GM12878 (cell line): Measurements from ENCODE around the gene HIGD1C. TPM values are rescaled to one million over a fixed set of nuclear protein-coding genes. Genes with fewer than 3 reads are reported as not detected.

Experiments used
- BACH1 ChIP-seq: fragments of 450-650 bp; IDR thresholded peaks from 2 replicates; pipeline ENCODE4 v1.6.1; 2017; ENCODE audit warnings: mild to moderate bottlenecking, borderline replicate concordance
- CEBPB ChIP-seq, 2 experiments: fragments of 150-350 bp in 1 of 2; IDR thresholded peaks; 2 replicates each; pipeline ENCODE4 v1.6.1; 2012 to 2014; ENCODE audit warnings: low read depth in 2 of 2, low read length in 2 of 2, borderline replicate concordance in 1 of 2, inconsistent platforms in 1 of 2
- KLF5 ChIP-seq: fragments of 450-650 bp; IDR thresholded peaks from 2 replicates; pipeline ENCODE4 v1.6.1; 2014; ENCODE audit warnings: mild to moderate bottlenecking; ENCODE audit not compliant: partially characterized antibody
- MYC ChIP-seq: IDR thresholded peaks from 2 replicates; pipeline ENCODE4 v1.6.1; 2011; ENCODE audit warnings: mild to moderate bottlenecking, low read length, moderate library complexity, inconsistent platforms; ENCODE audit not compliant: insufficient read depth, insufficient replicate concordance, insufficient read length, severe bottlenecking
- RCOR1 ChIP-seq: conservative IDR thresholded peaks from 2 replicates; pipeline ENCODE4 v1.6.1; 2012; ENCODE audit warnings: low read depth, low read length, improper control_type of control experiment
- STAT1 ChIP-seq: fragments of 450-650 bp; conservative IDR thresholded peaks from 2 replicates; pipeline ENCODE4 v1.6.1; 2014; ENCODE audit warnings: antibody characterized with exemption, mild to moderate bottlenecking
- STAT3 ChIP-seq: IDR thresholded peaks from 2 replicates; pipeline ENCODE4 v1.6.1; 2011; ENCODE audit warnings: low read depth, low read length, improper control_type of control experiment
- WRNIP1 ChIP-seq: IDR thresholded peaks from 2 replicates; pipeline ENCODE4 v1.6.1; 2011; ENCODE audit warnings: low read depth, low read length, improper control_type of control experiment, borderline replicate concordance
- ZNF384 ChIP-seq: IDR thresholded peaks from 2 replicates; pipeline ENCODE4 v1.6.1; 2012; ENCODE audit warnings: low read depth, mild to moderate bottlenecking, low read length, improper control_type of control experiment, borderline replicate concordance
- polyA plus RNA-seq, 11 experiments: library from polyadenylated mRNA; depleted of rRNA in 4 of 11; unstranded in 6 of 11; stranded (reverse) in 5 of 11; fragments of >200 nt; fragmentation: Nextera tagmentation in 4 of 11; fragmentation: Illumina TruSeq in 1 of 11; extraction: Ambion mirVana in 4 of 11; extraction: Trizol in 1 of 11; gene quantifications; 1 replicate in 1 of 11; 2 replicates in 10 of 11; pipeline versions ENCODE4 v1.2.1 to v1.2.3, GENCODE V29; 2011 to 2016; ENCODE audit warnings: inconsistent platforms in 2 of 11, missing spikeins in 2 of 11, low read depth in 1 of 11
- total RNA-seq, 4 experiments: library from RNA; depleted of rRNA in 3 of 4; stranded (reverse); fragments of >200 nt in 3 of 4; fragmentation: Illumina TruSeq in 1 of 4; extraction: Trizol in 1 of 4; gene quantifications; 2 replicates each; pipeline versions ENCODE4 v1.2.1 to v1.2.3, GENCODE V29; 2013 to 2021
- TF ChIP-seq, protein P1 (sequence below): fragments of 450-650 bp; formaldehyde crosslinking; IDR thresholded peaks from 2 replicates; pipeline ENCODE4 v1.4.0; 2022; ENCODE audit warnings: mild to moderate bottlenecking, moderate library complexity
- TF ChIP-seq, protein P2 (sequence below): fragments of 450-650 bp; IDR thresholded peaks from 2 replicates; pipeline ENCODE4 v1.6.1; 2016; ENCODE audit warnings: mild to moderate bottlenecking
- TF ChIP-seq, protein P3 (sequence below): fragments of 150-350 bp; IDR thresholded peaks from 2 replicates; pipeline ENCODE4 v1.6.1; 2016; ENCODE audit warnings: low read depth, low read length
- TF ChIP-seq, protein P4 (sequence below): fragments of 450-650 bp; IDR thresholded peaks from 2 replicates; pipeline ENCODE4 v1.6.1; 2018; ENCODE audit warnings: borderline replicate concordance, mild to moderate bottlenecking; ENCODE audit not compliant: partially characterized antibody

The HIGD1C gene
- total and polyA plus RNA-seq, 10 of the 15 experiments (the other 5 are each of a cell fraction or from before 2014, with no cell fraction given): not detected

DNA sequence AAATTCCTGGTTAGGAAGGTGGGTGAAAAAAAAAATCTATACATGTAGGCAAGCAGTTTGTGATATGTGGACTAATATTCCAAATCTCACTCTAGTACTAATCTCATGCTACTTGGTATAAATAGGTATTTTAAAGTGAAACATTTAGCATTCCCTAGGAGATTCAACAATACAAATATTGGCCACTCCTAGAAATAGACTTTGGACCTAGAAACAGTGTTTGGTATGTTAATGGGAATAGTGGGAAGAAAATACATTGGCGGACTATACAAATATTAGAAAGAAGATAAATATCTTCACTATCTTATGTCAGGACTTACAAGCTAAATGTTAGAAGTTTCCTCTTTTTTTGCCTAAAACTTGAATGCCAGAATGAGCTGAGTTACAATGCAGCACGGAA, 28.2 kb downstream of the HIGD1C start (continued):
- TF ChIP-seq, protein P1, sequence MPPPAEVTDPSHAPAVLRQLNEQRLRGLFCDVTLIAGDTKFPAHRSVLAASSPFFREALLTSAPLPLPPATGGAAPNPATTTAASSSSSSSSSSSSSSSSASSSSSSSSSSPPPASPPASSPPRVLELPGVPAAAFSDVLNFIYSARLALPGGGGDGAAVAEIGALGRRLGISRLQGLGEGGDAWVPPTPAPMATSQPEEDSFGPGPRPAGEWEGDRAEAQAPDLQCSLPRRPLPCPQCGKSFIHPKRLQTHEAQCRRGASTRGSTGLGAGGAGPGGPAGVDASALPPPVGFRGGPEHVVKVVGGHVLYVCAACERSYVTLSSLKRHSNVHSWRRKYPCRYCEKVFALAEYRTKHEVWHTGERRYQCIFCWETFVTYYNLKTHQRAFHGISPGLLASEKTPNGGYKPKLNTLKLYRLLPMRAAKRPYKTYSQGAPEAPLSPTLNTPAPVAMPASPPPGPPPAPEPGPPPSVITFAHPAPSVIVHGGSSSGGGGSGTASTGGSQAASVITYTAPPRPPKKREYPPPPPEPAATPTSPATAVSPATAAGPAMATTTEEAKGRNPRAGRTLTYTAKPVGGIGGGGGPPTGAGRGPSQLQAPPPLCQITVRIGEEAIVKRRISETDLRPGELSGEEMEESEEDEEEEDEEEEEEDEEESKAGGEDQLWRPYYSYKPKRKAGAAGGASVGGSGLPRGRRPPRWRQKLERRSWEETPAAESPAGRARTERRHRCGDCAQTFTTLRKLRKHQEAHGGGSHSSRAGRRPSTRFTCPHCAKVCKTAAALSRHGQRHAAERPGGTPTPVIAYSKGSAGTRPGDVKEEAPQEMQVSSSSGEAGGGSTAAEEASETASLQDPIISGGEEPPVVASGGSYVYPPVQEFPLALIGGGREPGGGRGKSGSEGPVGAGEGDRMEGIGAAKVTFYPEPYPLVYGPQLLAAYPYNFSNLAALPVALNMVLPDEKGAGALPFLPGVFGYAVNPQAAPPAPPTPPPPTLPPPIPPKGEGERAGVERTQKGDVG (CRISPR knock-in tag): no peak
- TF ChIP-seq STAT1 (no peak), ZNF384 (no peak), MYC (no peak), BACH1 (no peak), KLF5 (no peak), CEBPB (IDR thresholded peaks at IDR 0.05; ENCODE audit: borderline replicate concordance in 1 of 2, low read depth in 2 of 2, low read length in 2 of 2) (no peak), STAT3 (no peak), WRNIP1 (no peak), RCOR1 (no peak)
- TF ChIP-seq, protein P2, sequence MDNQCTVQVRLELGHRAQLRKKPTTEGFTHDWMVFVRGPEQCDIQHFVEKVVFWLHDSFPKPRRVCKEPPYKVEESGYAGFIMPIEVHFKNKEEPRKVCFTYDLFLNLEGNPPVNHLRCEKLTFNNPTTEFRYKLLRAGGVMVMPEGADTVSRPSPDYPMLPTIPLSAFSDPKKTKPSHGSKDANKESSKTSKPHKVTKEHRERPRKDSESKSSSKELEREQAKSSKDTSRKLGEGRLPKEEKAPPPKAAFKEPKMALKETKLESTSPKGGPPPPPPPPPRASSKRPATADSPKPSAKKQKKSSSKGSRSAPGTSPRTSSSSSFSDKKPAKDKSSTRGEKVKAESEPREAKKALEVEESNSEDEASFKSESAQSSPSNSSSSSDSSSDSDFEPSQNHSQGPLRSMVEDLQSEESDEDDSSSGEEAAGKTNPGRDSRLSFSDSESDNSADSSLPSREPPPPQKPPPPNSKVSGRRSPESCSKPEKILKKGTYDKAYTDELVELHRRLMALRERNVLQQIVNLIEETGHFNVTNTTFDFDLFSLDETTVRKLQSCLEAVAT: no peak
- TF ChIP-seq, protein P3, sequence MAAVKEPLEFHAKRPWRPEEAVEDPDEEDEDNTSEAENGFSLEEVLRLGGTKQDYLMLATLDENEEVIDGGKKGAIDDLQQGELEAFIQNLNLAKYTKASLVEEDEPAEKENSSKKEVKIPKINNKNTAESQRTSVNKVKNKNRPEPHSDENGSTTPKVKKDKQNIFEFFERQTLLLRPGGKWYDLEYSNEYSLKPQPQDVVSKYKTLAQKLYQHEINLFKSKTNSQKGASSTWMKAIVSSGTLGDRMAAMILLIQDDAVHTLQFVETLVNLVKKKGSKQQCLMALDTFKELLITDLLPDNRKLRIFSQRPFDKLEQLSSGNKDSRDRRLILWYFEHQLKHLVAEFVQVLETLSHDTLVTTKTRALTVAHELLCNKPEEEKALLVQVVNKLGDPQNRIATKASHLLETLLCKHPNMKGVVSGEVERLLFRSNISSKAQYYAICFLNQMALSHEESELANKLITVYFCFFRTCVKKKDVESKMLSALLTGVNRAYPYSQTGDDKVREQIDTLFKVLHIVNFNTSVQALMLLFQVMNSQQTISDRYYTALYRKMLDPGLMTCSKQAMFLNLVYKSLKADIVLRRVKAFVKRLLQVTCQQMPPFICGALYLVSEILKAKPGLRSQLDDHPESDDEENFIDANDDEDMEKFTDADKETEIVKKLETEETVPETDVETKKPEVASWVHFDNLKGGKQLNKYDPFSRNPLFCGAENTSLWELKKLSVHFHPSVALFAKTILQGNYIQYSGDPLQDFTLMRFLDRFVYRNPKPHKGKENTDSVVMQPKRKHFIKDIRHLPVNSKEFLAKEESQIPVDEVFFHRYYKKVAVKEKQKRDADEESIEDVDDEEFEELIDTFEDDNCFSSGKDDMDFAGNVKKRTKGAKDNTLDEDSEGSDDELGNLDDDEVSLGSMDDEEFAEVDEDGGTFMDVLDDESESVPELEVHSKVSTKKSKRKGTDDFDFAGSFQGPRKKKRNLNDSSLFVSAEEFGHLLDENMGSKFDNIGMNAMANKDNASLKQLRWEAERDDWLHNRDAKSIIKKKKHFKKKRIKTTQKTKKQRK: no peak
- TF ChIP-seq, protein P4, sequence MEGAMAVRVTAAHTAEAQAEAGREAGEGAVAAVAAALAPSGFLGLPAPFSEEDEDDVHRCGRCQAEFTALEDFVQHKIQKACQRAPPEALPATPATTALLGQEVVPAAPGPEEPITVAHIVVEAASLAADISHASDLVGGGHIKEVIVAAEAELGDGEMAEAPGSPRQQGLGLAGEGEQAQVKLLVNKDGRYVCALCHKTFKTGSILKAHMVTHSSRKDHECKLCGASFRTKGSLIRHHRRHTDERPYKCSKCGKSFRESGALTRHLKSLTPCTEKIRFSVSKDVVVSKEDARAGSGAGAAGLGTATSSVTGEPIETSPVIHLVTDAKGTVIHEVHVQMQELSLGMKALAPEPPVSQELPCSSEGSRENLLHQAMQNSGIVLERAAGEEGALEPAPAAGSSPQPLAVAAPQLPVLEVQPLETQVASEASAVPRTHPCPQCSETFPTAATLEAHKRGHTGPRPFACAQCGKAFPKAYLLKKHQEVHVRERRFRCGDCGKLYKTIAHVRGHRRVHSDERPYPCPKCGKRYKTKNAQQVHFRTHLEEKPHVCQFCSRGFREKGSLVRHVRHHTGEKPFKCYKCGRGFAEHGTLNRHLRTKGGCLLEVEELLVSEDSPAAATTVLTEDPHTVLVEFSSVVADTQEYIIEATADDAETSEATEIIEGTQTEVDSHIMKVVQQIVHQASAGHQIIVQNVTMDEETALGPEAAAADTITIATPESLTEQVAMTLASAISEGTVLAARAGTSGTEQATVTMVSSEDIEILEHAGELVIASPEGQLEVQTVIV: no peak
- TF ChIP-seq, all 136 proteins: peak for 0
